ENCODE measurements around the gene HASPIN. TPM values are rescaled to one million over a fixed set of nuclear protein-coding genes. Genes with fewer than 3 reads are reported as not detected.

The HASPIN gene
- total and polyA plus RNA-seq, 2 of the 8 experiments (the other 6 are each of a cell fraction or from before 2014, with no cell fraction given), result 7.8 to 29.5 TPM

DNA sequence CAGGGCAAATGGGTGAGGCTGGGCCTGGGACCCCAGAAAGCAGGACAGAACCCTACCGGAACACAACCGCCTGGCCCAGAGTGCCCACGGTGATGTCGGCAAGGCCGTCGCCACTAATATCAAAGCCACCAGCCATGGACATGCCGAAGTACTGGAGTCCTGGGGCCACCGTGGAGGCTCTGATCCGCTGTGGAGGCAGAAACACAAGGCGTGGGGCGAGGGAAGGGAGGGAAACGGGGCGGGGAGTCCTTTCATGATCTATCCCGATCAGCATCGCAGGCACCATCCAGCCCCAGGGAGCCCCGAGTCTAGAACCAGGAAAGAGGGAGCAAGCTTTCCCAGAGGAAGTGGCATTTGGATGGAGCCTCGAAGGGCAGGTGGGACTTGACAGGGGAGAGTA, 26.6 kb downstream of the HASPIN start:
- Histone ChIP-seq H3K4me2 (ENCODE audit: insufficient read depth in 1 of 2, low read depth in 2 of 2, low read length in 2 of 2) (no peak overlapping the region), H2AFZ (ENCODE audit: low read length) (no peak overlapping the region), H2BK5ac (ENCODE audit: low read depth, low read length) (no peak overlapping the region), H4K91ac (replicated peaks; ENCODE audit: insufficient read length, low read length) (no peak overlapping the region), H2BK12ac (ENCODE audit: low read depth, low read length) (no peak overlapping the region), H3K23me2 (ENCODE audit: low read depth, low read length) (peaks cover 3% of the 10 kb centered on the region; the same call in 1 of the 2 replicates), H3K9ac (replicated peaks in 1 of 4; ENCODE audit: extremely low read depth in 1 of 4, low read depth in 3 of 4, low read length in 3 of 4) (no peak overlapping the region), H3K79me1 (ENCODE audit: low read depth, low read length) (no peaks in the 10 kb centered on the region), H4K20me1 (replicated peaks in 1 of 2; ENCODE audit: control insufficient read depth in 1 of 2, insufficient read depth in 2 of 2, low read length in 2 of 2) (no peaks in the 10 kb centered on the region), H3K4me1 (replicated peaks in 1 of 4; ENCODE audit: control insufficient read depth in 3 of 4, insufficient read depth in 4 of 4, low read length in 3 of 4) (no peaks in the 10 kb centered on the region; a peak in 1 of 7 replicates), H4K5ac (ENCODE audit: insufficient read length, low read depth, low read length) (no peak overlapping the region), H2BK120ac (replicated peaks; ENCODE audit: low read depth, low read length) (no peak overlapping the region), H3K36me3 (ENCODE audit: control insufficient read depth in 2 of 4, insufficient read depth in 4 of 4, low read length in 3 of 4) (no peaks in the 10 kb centered on the region), H3K14ac (ENCODE audit: insufficient read length) (no peak overlapping the region), H3K27me3 (replicated peaks in 1 of 4; ENCODE audit: control insufficient read depth in 3 of 4, extremely low read depth in 1 of 4, insufficient read depth in 3 of 4, low read length in 3 of 4) (no peaks in the 10 kb centered on the region), H3K9me3 (ENCODE audit: insufficient read depth in 2 of 2, low read depth in 1 of 2, low read length in 1 of 2) (no peaks in the 10 kb centered on the region), H3K18ac (ENCODE audit: extremely low read depth, low read length) (no peak overlapping the region), H2AK5ac (ENCODE audit: low read depth, low read length) (no peak overlapping the region), H3K4me3 (ENCODE audit: extremely low read depth in 1 of 4, insufficient read depth in 2 of 4, low read depth in 3 of 4, low read length in 4 of 4) (no peak overlapping the region), H3K79me2 (ENCODE audit: control insufficient read depth in 1 of 2, insufficient read depth in 2 of 2, low read length in 2 of 2) (no peaks in the 10 kb centered on the region), H3K4ac (replicated peaks; ENCODE audit: insufficient read length, low read depth, low read length) (no peak overlapping the region), H3K56ac (replicated peaks; ENCODE audit: insufficient read length, low read depth, low read length) (no peak overlapping the region), H2BK15ac (ENCODE audit: low read length) (no peak overlapping the region), H4K8ac (ENCODE audit: extremely low read depth, insufficient read depth, low read length) (no peak overlapping the region), H3K27ac (ENCODE audit: low read depth, low read length) (no peak overlapping the region), H3K23ac (ENCODE audit: insufficient read length) (no peak overlapping the region), H2BK20ac (ENCODE audit: low read length) (no peak overlapping the region)
- no peak for DNase-seq (ENCODE audit: low read depth in 1 of 2, low spot score in 2 of 2)
- FAIRE-seq, result no peak
- WGBS, 2 experiments (ENCODE audit: extremely low coverage in 1 of 2, insufficient coverage in 1 of 2, insufficient read length in 1 of 2, insufficient replicate concordance in 2 of 2, low coverage in 1 of 2, low lambda C conversion rate in 2 of 2, missing lambda C conversion rate in 1 of 2), result 78% methylated on average over 13 of the region's 17 CpGs; no CpG with 5 or more reads in 1 of the 2 experiments
- ChIA-PET POLR2A (ENCODE audit: partially characterized antibody) (no interaction called here), CTCF (ENCODE audit: partially characterized antibody) (interaction anchor here (0.7 to 8.2 kb wide), 5 partner anchors 12 to 77 kb away, joined by 3 to 73 read pairs (median 4); no protein-coding TSS in a partner anchor)
- TF ChIP-seq TEAD4 (IDR thresholded peaks at IDR 0.05; ENCODE audit: low read depth, low read length) (no peak), SIX5 (IDR thresholded peaks at IDR 0.05; ENCODE audit: low read depth, low read length) (no peak), SRF (IDR thresholded peaks at IDR 0.05; ENCODE audit: low read depth, low read length) (no peak), POLR2AphosphoS5 (IDR thresholded peaks at IDR 0.05; ENCODE audit: low read depth, low read length) (no peak), SUZ12 (IDR thresholded peaks at IDR 0.05; ENCODE audit: low read length) (no peak), KDM1A (IDR thresholded peaks at IDR 0.05; ENCODE audit: borderline replicate concordance, low read length) (no peak), SP4 (IDR thresholded peaks at IDR 0.05; ENCODE audit: low read length) (no peak), PHF8 (conservative IDR thresholded peaks at IDR 0.05; ENCODE audit: low read depth, low read length) (no peak), MAFK (IDR thresholded peaks at IDR 0.05; ENCODE audit: low read depth, low read length) (no peak), TCF12 (IDR thresholded peaks at IDR 0.05; ENCODE audit: low read depth, low read length) (no peak), TBP (IDR thresholded peaks at IDR 0.05; ENCODE audit: low read depth, low read length) (no peak)

All from H1 (cell line).